ENCODE measurements around the gene ENTREP1.

ENTREP1 gene

DNA sequence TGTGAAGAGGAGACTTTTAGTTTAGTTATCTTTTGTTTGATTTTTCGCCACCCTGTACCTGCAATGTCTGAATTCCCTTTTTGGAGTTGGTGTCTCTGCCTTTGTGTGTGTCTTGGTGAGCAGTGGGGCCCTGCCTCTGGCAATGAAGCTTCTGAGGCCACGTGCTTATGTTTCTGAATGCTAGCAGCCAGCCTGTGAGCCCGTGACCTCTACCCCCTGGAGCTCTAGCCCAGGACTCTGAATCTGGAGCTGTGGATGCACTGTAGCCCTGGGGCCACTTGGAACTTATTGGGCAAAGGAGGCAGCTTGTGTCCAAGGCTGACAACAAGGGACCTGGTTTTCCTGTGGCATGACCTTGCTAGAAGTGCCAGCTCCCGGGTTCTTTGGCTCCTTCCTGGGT is 19.4 kb downstream of the ENTREP1 start:
- Histone ChIP-seq H3K9ac (ENCODE audit: low read depth, low read length, poor library complexity) (no peak overlapping the region), H3K4ac (ENCODE audit: low read length) (no peak overlapping the region), H4K8ac (ENCODE audit: low read depth, low read length) (no peak overlapping the region), H2AK5ac (ENCODE audit: low read depth, low read length) (no peak overlapping the region), H2BK5ac (ENCODE audit: low read length) (no peak overlapping the region), H2BK12ac (ENCODE audit: low read length) (no peak overlapping the region), H3K14ac (ENCODE audit: low read length) (no peak overlapping the region), H2BK120ac (ENCODE audit: low read depth, low read length) (no peak overlapping the region), H3K9me3 (replicated peaks in 1 of 2; ENCODE audit: control insufficient read depth in 2 of 2, insufficient read depth in 1 of 2, low read depth in 1 of 2, low read length in 2 of 2) (no peaks in the 10 kb centered on the region), H3K4me2 (ENCODE audit: insufficient read depth, low read length, poor library complexity, severe bottlenecking) (no peak overlapping the region), H3K27ac (replicated peaks; ENCODE audit: low read length) (no peak overlapping the region), H3K4me1 (ENCODE audit: control insufficient read depth in 2 of 2, insufficient read depth in 1 of 2, low read depth in 1 of 2, low read length in 2 of 2) (peaks cover 0 to 4% of the 10 kb centered on the region in 2 donors), H4K91ac (ENCODE audit: low read depth, low read length, poor library complexity) (no peak overlapping the region), H2AFZ (ENCODE audit: low read length) (peak overlapping the region; percentile 8), H3K4me3 (ENCODE audit: low read length in 2 of 2) (no peak overlapping the region), H3K18ac (ENCODE audit: low read length) (peak overlapping the region; percentile 36), H3K36me3 (replicated peaks in 1 of 2; ENCODE audit: control insufficient read depth in 2 of 2, insufficient read depth in 2 of 2, low read length in 2 of 2) (no peaks in the 10 kb centered on the region), H2BK15ac (ENCODE audit: low read length) (no peak overlapping the region), H3K27me3 (ENCODE audit: control insufficient read depth in 3 of 3, insufficient read depth in 3 of 3, low read depth in 1 of 3, low read length in 3 of 3) (no peaks in the 10 kb centered on the region), H3K23ac (ENCODE audit: low read depth, low read length, poor library complexity) (no peak overlapping the region), H3K79me1 (ENCODE audit: low read depth, low read length) (no peaks in the 10 kb centered on the region)
- no CpG with 5 or more reads among the region's 4 CpGs for WGBS, 2 donors (ENCODE audit: extremely low coverage in 2 of 2, insufficient read length in 2 of 2, insufficient replicate concordance in 1 of 2)
- no peak for DNase-seq (ENCODE audit: low spot score)

DNA sequence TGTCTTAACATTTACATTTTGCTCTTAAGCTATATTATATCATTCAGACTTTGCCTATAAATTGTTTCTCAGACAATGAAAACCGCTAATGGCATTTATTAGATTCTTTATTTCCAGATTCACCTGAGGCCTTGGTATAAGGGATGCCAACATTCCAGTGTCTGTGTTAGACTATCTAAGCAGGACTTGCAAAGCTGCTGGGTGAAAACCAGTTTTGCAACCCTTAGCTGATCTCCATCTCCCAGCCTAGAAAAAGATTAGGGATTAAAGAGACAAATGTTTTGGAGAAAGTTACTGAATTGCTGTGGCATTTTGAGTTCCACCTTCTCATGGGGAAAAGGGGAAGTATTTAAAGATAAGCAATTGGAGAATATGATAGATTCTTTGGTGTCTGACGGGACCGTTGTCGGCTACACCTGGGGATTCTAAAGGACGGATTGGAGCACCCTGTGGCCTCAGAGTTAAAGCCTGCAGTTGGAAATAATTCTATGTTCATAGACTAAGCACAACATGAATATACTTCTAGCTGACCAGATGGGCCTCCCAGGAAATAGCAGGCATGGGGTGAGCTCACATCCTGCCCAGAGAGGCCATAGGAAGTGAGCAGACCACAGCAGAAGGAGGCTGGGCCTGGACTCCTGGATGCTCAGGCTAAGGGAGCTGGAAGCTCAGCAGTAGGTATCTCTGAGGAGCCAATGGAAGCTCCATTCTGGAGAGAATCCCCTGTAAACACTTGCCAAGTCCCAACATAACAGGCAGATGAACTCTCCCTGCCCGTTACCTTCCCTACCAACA is 21.8 kb downstream of the ENTREP1 start:
- Histone ChIP-seq H2BK12ac (ENCODE audit: low read length) (no peak overlapping the region), H3K14ac (ENCODE audit: low read length) (no peak overlapping the region), H3K4me1 (ENCODE audit: control insufficient read depth in 2 of 2, insufficient read depth in 1 of 2, low read depth in 1 of 2, low read length in 2 of 2) (peaks cover 0 to 4% of the 10 kb centered on the region in 2 donors), H2AK5ac (ENCODE audit: low read depth, low read length) (no peak overlapping the region), H3K23ac (ENCODE audit: low read depth, low read length, poor library complexity) (no peak overlapping the region), H2BK5ac (ENCODE audit: low read length) (no peak overlapping the region), H3K4me2 (ENCODE audit: insufficient read depth, low read length, poor library complexity, severe bottlenecking) (no peak overlapping the region), H3K4me3 (ENCODE audit: low read length in 2 of 2) (no peak overlapping the region), H2AFZ (ENCODE audit: low read length) (no peak overlapping the region), H2BK15ac (ENCODE audit: low read length) (no peak overlapping the region), H4K8ac (ENCODE audit: low read depth, low read length) (no peak overlapping the region), H3K18ac (ENCODE audit: low read length) (no peak overlapping the region), H3K27ac (replicated peaks; ENCODE audit: low read length) (no peak overlapping the region), H3K9ac (ENCODE audit: low read depth, low read length, poor library complexity) (no peak overlapping the region), H4K91ac (ENCODE audit: low read depth, low read length, poor library complexity) (no peak overlapping the region), H3K9me3 (replicated peaks in 1 of 2; ENCODE audit: control insufficient read depth in 2 of 2, insufficient read depth in 1 of 2, low read depth in 1 of 2, low read length in 2 of 2) (no peaks in the 10 kb centered on the region), H3K36me3 (replicated peaks in 1 of 2; ENCODE audit: control insufficient read depth in 2 of 2, insufficient read depth in 2 of 2, low read length in 2 of 2) (no peaks in the 10 kb centered on the region), H2BK120ac (ENCODE audit: low read depth, low read length) (no peak overlapping the region), H3K27me3 (ENCODE audit: control insufficient read depth in 3 of 3, insufficient read depth in 3 of 3, low read depth in 1 of 3, low read length in 3 of 3) (no peaks in the 10 kb centered on the region), H3K4ac (ENCODE audit: low read length) (no peak overlapping the region), H3K79me1 (ENCODE audit: low read depth, low read length) (no peaks in the 10 kb centered on the region)
- WGBS, 2 donors (ENCODE audit: extremely low coverage in 2 of 2, insufficient read length in 2 of 2, insufficient replicate concordance in 1 of 2) = no CpG with 5 or more reads among the region's 6 CpGs
- no peak for DNase-seq (ENCODE audit: low spot score)

DNA sequence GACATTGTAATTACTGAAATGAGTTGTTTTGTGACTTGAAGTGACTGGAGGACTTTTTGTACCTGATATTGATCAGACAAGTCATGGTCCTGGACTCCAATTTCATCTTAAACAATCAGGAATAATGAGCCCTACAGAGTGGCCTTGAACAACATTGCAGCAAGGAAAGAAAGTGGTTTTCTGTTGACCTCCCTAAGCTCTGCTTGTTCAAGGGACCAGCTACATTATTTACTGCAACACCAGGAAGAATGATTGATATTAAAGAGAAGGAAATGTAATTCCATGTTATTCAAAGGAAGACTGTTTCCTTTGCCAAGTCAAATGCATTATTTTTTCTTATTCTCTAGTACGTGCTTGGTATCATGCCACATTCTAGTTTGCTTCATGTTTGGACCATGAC is 22.6 kb downstream of the ENTREP1 start:
- H3K18ac ChIP-seq (ENCODE audit: low read length) = no peak overlapping the region

GRCh38 chr9:69351227-69351626 is 26.2 kb downstream of the ENTREP1 start:
- DNase-seq (ENCODE audit: low spot score) = no peak
- Histone ChIP-seq H3K14ac (ENCODE audit: low read length) (no peak overlapping the region), H4K91ac (ENCODE audit: low read depth, low read length, poor library complexity) (no peak overlapping the region), H4K8ac (ENCODE audit: low read depth, low read length) (no peak overlapping the region), H2BK120ac (ENCODE audit: low read depth, low read length) (no peak overlapping the region), H3K27ac (replicated peaks; ENCODE audit: low read length) (no peak overlapping the region), H2BK15ac (ENCODE audit: low read length) (no peak overlapping the region), H3K23ac (ENCODE audit: low read depth, low read length, poor library complexity) (no peak overlapping the region), H3K79me1 (ENCODE audit: low read depth, low read length) (no peaks in the 10 kb centered on the region), H2AK5ac (ENCODE audit: low read depth, low read length) (no peak overlapping the region), H3K4me2 (ENCODE audit: insufficient read depth, low read length, poor library complexity, severe bottlenecking) (no peak overlapping the region), H3K36me3 (replicated peaks in 1 of 2; ENCODE audit: control insufficient read depth in 2 of 2, insufficient read depth in 2 of 2, low read length in 2 of 2) (no peaks in the 10 kb centered on the region), H2BK5ac (ENCODE audit: low read length) (no peak overlapping the region), H3K9me3 (replicated peaks in 1 of 2; ENCODE audit: control insufficient read depth in 2 of 2, insufficient read depth in 1 of 2, low read depth in 1 of 2, low read length in 2 of 2) (no peaks in the 10 kb centered on the region), H2AFZ (ENCODE audit: low read length) (no peak overlapping the region), H3K9ac (ENCODE audit: low read depth, low read length, poor library complexity) (no peak overlapping the region), H3K4me1 (ENCODE audit: control insufficient read depth in 2 of 2, insufficient read depth in 1 of 2, low read depth in 1 of 2, low read length in 2 of 2) (no peaks in the 10 kb centered on the region), H3K18ac (ENCODE audit: low read length) (no peak overlapping the region), H3K4me3 (ENCODE audit: low read length in 2 of 2) (no peak overlapping the region), H3K4ac (ENCODE audit: low read length) (no peak overlapping the region), H2BK12ac (ENCODE audit: low read length) (no peak overlapping the region), H3K27me3 (ENCODE audit: control insufficient read depth in 3 of 3, insufficient read depth in 3 of 3, low read depth in 1 of 3, low read length in 3 of 3) (no peaks in the 10 kb centered on the region)
- no CpG with 5 or more reads among the region's 3 CpGs for WGBS, 2 donors (ENCODE audit: extremely low coverage in 2 of 2, insufficient read length in 2 of 2, insufficient replicate concordance in 1 of 2)

More for the DNA sequence above, 22.6 kb downstream of the ENTREP1 start:
- H3K27me3 ChIP-seq (ENCODE audit: control insufficient read depth in 3 of 3, insufficient read depth in 3 of 3, low read depth in 1 of 3, low read length in 3 of 3) = no peaks in the 10 kb centered on the region
- H3K9me3 ChIP-seq (replicated peaks in 1 of 2; ENCODE audit: control insufficient read depth in 2 of 2, insufficient read depth in 1 of 2, low read depth in 1 of 2, low read length in 2 of 2) = no peaks in the 10 kb centered on the region
- H2BK5ac ChIP-seq (ENCODE audit: low read length) = no peak overlapping the region
- no peak overlapping the region for H2AFZ ChIP-seq (ENCODE audit: low read length)
- H2BK15ac ChIP-seq (ENCODE audit: low read length) = no peak overlapping the region
- H3K4me1 ChIP-seq (ENCODE audit: control insufficient read depth in 2 of 2, insufficient read depth in 1 of 2, low read depth in 1 of 2, low read length in 2 of 2) = peaks cover 0 to 4% of the 10 kb centered on the region in 2 donors
- no peak overlapping the region for H3K27ac ChIP-seq (replicated peaks; ENCODE audit: low read length)
- H2BK12ac ChIP-seq (ENCODE audit: low read length) = no peak overlapping the region
- no peaks in the 10 kb centered on the region for H3K79me1 ChIP-seq (ENCODE audit: low read depth, low read length)
- H2AK5ac ChIP-seq (ENCODE audit: low read depth, low read length) = no peak overlapping the region
- H3K23ac ChIP-seq (ENCODE audit: low read depth, low read length, poor library complexity) = no peak overlapping the region
- H3K14ac ChIP-seq (ENCODE audit: low read length) = no peak overlapping the region
- WGBS, 2 donors (ENCODE audit: extremely low coverage in 2 of 2, insufficient read length in 2 of 2, insufficient replicate concordance in 1 of 2) = no CpG with 5 or more reads among the region's 1 CpG
- H3K4me2 ChIP-seq (ENCODE audit: insufficient read depth, low read length, poor library complexity, severe bottlenecking) = no peak overlapping the region
- H3K36me3 ChIP-seq (replicated peaks in 1 of 2; ENCODE audit: control insufficient read depth in 2 of 2, insufficient read depth in 2 of 2, low read length in 2 of 2) = no peaks in the 10 kb centered on the region
- no peak overlapping the region for H4K8ac ChIP-seq (ENCODE audit: low read depth, low read length)
- no peak overlapping the region for H3K4me3 ChIP-seq (ENCODE audit: low read length in 2 of 2)
- H3K9ac ChIP-seq (ENCODE audit: low read depth, low read length, poor library complexity) = no peak overlapping the region
- no peak for DNase-seq (ENCODE audit: low spot score)
- H4K91ac ChIP-seq (ENCODE audit: low read depth, low read length, poor library complexity) = no peak overlapping the region
- H3K4ac ChIP-seq (ENCODE audit: low read length) = no peak overlapping the region
- no peak overlapping the region for H2BK120ac ChIP-seq (ENCODE audit: low read depth, low read length)
